ENCODE measurements around the gene FAM25G.

GRCh38 chr10:47441938-47442337 is 49.6 kb downstream of the FAM25G start:
- no peak for TF ChIP-seq CTCF (IDR thresholded peaks at IDR 0.05)
- no peak for TF ChIP-seq POLR2A (IDR thresholded peaks at IDR 0.05)
